Motor neuron (in vitro differentiated cells): ENCODE data around the gene TMEM141. TPM values are rescaled to one million over a fixed set of nuclear protein-coding genes. Genes with fewer than 3 reads are reported as not detected.
A peak's percentile ranks its signal among the peaks of the same experiment; 100 is the strongest.
"Not testable (repeated sequence)": the region's sequence is repeated elsewhere in the genome, so short reads cannot be mapped to it uniquely, and the experiment has no call there.

Experiments
- ATAC-seq, 8 experiments: fragments of 200-7000 bp; cut with Tn5 transposase; replicated peaks in 6 of 8; 2 replicates each; pipeline ENCODE4 v1.8.0; 2021; ENCODE audit warnings: mild to moderate bottlenecking in 8 of 8, moderate library complexity in 8 of 8
- H3K27ac ChIP-seq, 2 donors: fragments of 250-450 bp; sonication (Bioruptor Pico); 2 replicates each; pipeline ENCODE4 v1.9.0; 2021; ENCODE audit warnings: antibody characterized with exemption in 2 of 2, mild to moderate bottlenecking in 2 of 2, moderate library complexity in 1 of 2
- H3K4me1 ChIP-seq, 2 donors: fragments of 250-450 bp; sonication (Bioruptor Pico); replicated peaks in 1 of 2; 2 replicates each; pipeline ENCODE4 v1.6.1; 2021; ENCODE audit warnings: antibody characterized with exemption in 2 of 2, mild to moderate bottlenecking in 2 of 2, moderate library complexity in 1 of 2
- H3K4me3 ChIP-seq, 5 donors: fragments of 250-450 bp; sonication (Bioruptor Pico); 2 replicates each; pipeline ENCODE4 v1.9.0; 2021; ENCODE audit warnings: antibody characterized with exemption in 5 of 5, mild to moderate bottlenecking in 5 of 5, moderate library complexity in 4 of 5
- WGBS, 10 experiments: fragments of 450-650 bp; shearing (Covaris generic); methylation state at CpG; one replicate each; pipeline ENCODE4 v1.0.0; 2022; 5-methylcytosine and 5-hydroxymethylcytosine counted together
- in situ Hi-C, 9 experiments: fragments of 400-800 bp; cut with MboI; loops; one replicate each; pipeline ENCODE4 v1.15.0; 2021; ENCODE audit warnings: low sequenced_read_pairs in 9 of 9, low pct_unique_long_range_greater_than_20kb in 2 of 9; ENCODE audit not compliant: unreplicated experiment in 9 of 9
- total RNA-seq, 8 experiments: library from RNA; unstranded; fragments of 300-600 nt; gene quantifications; 2 replicates each; pipeline versions ENCODE4 v1.2.3 to v1.2.4, GENCODE V29; 2022

Gene TMEM141
- total RNA-seq, 8 experiments from 2014 or later, result 21.7 to 92.7 (median 39.5) TPM

DNA sequence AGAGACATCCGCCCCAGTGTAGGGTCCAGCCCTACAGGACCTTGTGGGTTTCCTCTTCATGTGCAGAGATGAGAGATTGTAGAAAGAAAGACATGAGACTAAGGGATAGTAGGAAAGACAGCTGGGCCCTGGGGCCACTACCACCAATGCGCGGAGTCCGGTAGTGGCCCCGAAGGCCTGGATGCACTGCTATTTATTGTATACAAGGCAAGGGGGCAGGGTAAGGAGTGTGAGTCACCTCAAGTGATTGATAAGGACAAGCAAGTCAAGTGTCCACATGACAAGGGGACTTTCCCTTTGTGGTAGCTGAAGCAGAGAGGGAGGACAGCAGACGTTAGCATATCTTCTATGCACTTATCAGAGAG, 6.2 kb upstream of the TMEM141 start:
- in situ Hi-C loops, result loop anchor here in 7 of 9 experiments (25.0 kb wide), 1 partner anchor 252 kb away; the partner anchor contains the start of genes ABCA2 (in 7 of the 7), FUT7 (in 7 of the 7) and NPDC1 (in 7 of the 7)
- ATAC-seq, result peak in 5 of 8 experiments; percentile 26 to 65 (median 60)
- H3K27ac ChIP-seq, result no peak overlapping the region
- no peak overlapping the region for H3K4me3 ChIP-seq
- 40 to 100% (median 93%) methylated on average over 1 to 5 of the region's 6 CpGs; no CpG with 5 or more reads in 5 of the 10 experiments for WGBS, 10 experiments
- peaks cover 16 to 35% of the 10 kb centered on the region in 2 donors for H3K4me1 ChIP-seq

GRCh38 chr9:136785565-136786355, 5.4 kb upstream of the TMEM141 start:
- peaks cover 16 to 40% of the 10 kb centered on the region in 2 donors for H3K4me1 ChIP-seq
- H3K4me3 ChIP-seq, H3K27ac ChIP-seq, ATAC-seq: not testable (repeated sequence)
- WGBS, 10 experiments, result 52 to 100% (median 83%) methylated on average over 1 to 12 of the region's 23 CpGs
- in situ Hi-C loops, result loop anchor here in 7 of 9 experiments (25.0 kb wide), 1 partner anchor 252 kb away; the partner anchor contains the start of genes ABCA2 (in 7 of the 7), FUT7 (in 7 of the 7) and NPDC1 (in 7 of the 7)

GRCh38 chr9:136786451-136786850, 4.7 kb upstream of the TMEM141 start:
- no peak for ATAC-seq
- Histone ChIP-seq H3K27ac (no peak overlapping the region), H3K4me1 (peaks cover 16 to 40% of the 10 kb centered on the region in 2 donors), H3K4me3 (no peak overlapping the region)
- WGBS, 10 experiments, result 14 to 70% (median 44%) methylated on average over 2 to 7 of the region's 10 CpGs; no CpG with 5 or more reads in 2 of the 10 experiments
- in situ Hi-C loops, result loop anchor here in 7 of 9 experiments (25.0 kb wide), 1 partner anchor 251 kb away; the partner anchor contains the start of genes ABCA2 (in 7 of the 7), FUT7 (in 7 of the 7) and NPDC1 (in 7 of the 7)

- in situ Hi-C loops, result loop anchor here in 7 of 9 experiments (25.0 kb wide), 1 partner anchor 250 kb away; the partner anchor contains the start of genes ABCA2 (in 7 of the 7), FUT7 (in 7 of the 7) and NPDC1 (in 7 of the 7)
- H3K4me3 ChIP-seq, H3K27ac ChIP-seq, ATAC-seq: not testable (repeated sequence)
- 0 to 83% (median 20%) methylated on average over 1 to 3 of the region's 4 CpGs; no CpG with 5 or more reads in 2 of the 10 experiments for WGBS, 10 experiments
- peaks cover 18 to 42% of the 10 kb centered on the region in 2 donors for H3K4me1 ChIP-seq
These were observed 4.2 kb upstream of the TMEM141 start for GRCh38 chr9:136786983-136787382.

GRCh38 chr9:136787690-136788400, 3.3 kb upstream of the TMEM141 start:
- H3K4me3 ChIP-seq, result no peak overlapping the region
- H3K4me1 ChIP-seq, result peaks cover 20 to 46% of the 10 kb centered on the region in 2 donors
- 4 to 100% (median 33%) methylated on average over 2 to 15 of the region's 21 CpGs for WGBS, 10 experiments
- no peak for ATAC-seq
- H3K27ac ChIP-seq, result no peak overlapping the region
- in situ Hi-C loops, result loop anchor here in 7 of 9 experiments (25.0 kb wide), 1 partner anchor 249 kb away; the partner anchor contains the start of genes ABCA2 (in 7 of the 7), FUT7 (in 7 of the 7) and NPDC1 (in 7 of the 7)

GRCh38 chr9:136788644-136789522, 2.3 kb upstream of the TMEM141 start:
- not testable (repeated sequence) for H3K27ac ChIP-seq, ATAC-seq, H3K4me3 ChIP-seq
- 67 to 92% (median 86%) methylated on average over 7 to 14 of the region's 27 CpGs; no CpG with 5 or more reads in 2 of the 10 experiments for WGBS, 10 experiments
- H3K4me1 ChIP-seq, result peaks cover 20 to 44% of the 10 kb centered on the region in 2 donors
- in situ Hi-C loops, result loop anchor here in 7 of 9 experiments (25.0 kb wide), 1 partner anchor 248 kb away; the partner anchor contains the start of genes ABCA2 (in 7 of the 7), FUT7 (in 7 of the 7) and NPDC1 (in 7 of the 7)

GRCh38 chr9:136789523-136789937, 1.6 kb upstream of the TMEM141 start:
- no peak for ATAC-seq
- in situ Hi-C loops, result loop anchor here in 7 of 9 experiments (25.0 kb wide), 1 partner anchor 248 kb away; the partner anchor contains the start of genes ABCA2 (in 7 of the 7), FUT7 (in 7 of the 7) and NPDC1 (in 7 of the 7)

DNA sequence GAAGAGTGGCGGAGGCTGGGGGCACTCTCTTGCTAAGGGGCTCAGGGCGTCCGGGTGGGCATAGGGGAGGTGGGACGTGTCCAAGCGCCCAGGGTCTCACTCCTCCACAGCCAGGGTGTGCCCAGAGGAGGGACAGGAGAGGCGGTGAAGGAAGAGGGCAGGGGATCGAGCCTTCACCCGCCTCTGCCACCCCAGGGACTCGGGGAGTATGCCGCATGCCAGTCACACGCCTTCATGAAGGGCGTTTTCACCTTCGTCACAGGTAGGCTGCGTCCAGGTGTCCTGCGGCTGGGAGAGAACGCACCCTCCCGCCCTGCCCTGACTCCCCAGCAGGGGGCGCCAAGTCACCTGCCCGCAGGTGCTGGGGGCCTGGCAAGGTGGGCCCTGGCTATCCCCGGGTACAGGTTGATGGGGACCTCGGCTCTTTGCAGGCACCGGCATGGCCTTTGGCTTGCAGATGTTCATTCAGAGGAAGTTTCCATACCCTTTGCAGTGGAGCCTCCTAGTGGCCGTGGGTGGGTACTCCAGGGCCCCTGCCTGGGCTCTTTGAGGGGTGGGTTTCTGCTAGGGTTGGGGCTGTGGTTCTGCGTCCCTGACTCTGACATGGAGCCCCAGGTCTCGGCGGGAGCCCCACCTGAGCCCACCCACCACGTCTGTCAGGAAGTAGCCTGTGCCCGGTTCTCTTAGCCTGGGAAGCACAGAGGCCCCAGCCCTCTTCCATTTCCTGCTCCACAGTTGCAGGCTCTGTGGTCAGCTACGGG, 552 bp downstream of the TMEM141 start:
- in situ Hi-C loops, result loop anchor here in 7 of 9 experiments (25.0 kb wide), 1 partner anchor 246 kb away; the partner anchor contains the start of genes ABCA2 (in 7 of the 7), FUT7 (in 7 of the 7) and NPDC1 (in 7 of the 7)
- Histone ChIP-seq H3K27ac (peak overlapping the region; percentile 44 to 76), H3K4me1 (peaks cover 17 to 33% of the 10 kb centered on the region in 2 donors), H3K4me3 (peak overlapping the region; percentile 45 to 85 (median 76))
- ATAC-seq, result peak in 5 of 8 experiments; percentile 0 to 8 (median 5)
- 4 to 27% (median 11%) methylated on average over 3 to 5 of the region's 29 CpGs; no CpG with 5 or more reads in 7 of the 10 experiments for WGBS, 10 experiments

More at GRCh38 chr9:136789523-136789937, 1.6 kb upstream of the TMEM141 start:
- Histone ChIP-seq H3K4me1 (peaks cover 14 to 37% of the 10 kb centered on the region in 2 donors), H3K27ac (no peak overlapping the region), H3K4me3 (no peak overlapping the region)
- 25 to 100% (median 73%) methylated on average over 1 to 3 of the region's 3 CpGs; no CpG with 5 or more reads in 5 of the 10 experiments for WGBS, 10 experiments

DNA sequence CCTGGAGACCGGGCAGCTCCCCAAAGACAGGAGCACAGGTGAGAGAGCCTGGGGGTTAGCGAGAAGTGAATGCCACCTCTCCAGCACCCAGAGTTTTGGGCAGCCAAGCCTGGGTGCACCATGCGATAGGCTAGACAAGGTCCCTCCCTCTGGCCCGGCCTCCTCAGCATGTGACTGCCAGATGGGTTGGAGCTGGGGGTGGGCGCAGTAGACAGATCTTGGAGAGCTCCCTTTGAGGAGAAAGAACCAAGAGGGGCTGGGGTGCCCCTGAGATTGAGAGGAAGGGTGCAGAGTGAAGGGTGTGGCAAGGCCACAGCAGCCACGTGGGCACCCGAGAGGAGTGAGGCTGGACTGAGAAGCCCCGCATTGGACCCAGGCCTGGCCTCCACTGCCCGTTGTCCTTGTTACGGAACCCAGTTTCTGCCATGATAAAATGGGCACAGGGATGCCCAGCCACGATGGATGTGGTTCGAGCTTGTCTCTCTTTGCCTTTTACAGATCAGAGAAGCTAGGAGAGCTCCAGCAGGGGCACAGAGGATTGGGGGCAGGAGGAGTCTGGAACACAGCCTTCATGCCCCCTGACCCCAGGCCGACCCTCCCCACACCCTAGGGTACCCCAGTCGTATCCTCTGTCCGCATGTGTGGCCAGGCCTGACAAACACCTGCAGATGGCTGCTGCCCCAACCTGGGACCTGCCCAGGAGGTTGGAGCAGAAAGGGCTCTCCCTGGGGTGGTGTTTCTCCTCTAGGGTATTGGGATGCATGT, 1.4 kb downstream of the TMEM141 start:
- WGBS, 10 experiments, result 75 to 100% (median 89%) methylated on average over 1 to 8 of the region's 15 CpGs; no CpG with 5 or more reads in 5 of the 10 experiments
- H3K4me1 ChIP-seq, result peaks cover 24 to 31% of the 10 kb centered on the region in 2 donors
- in situ Hi-C loops, result loop anchor here in 7 of 9 experiments (25.0 kb wide), 1 partner anchor 245 kb away; the partner anchor contains the start of genes ABCA2 (in 7 of the 7), FUT7 (in 7 of the 7) and NPDC1 (in 7 of the 7)

More for the DNA sequence above, 1.4 kb downstream of the TMEM141 start:
- no peak for ATAC-seq
- peak overlapping the region in 2 of 5 donors; percentile 77 to 85 for H3K4me3 ChIP-seq
- no peak overlapping the region for H3K27ac ChIP-seq
